ENCODE measurements around the gene BMP2K.

BMP2K gene

GRCh38 chr4:78797777-78798284, 21.7 kb downstream of the BMP2K start:
- no peak for TF ChIP-seq CTCF (IDR thresholded peaks at IDR 0.05; ENCODE audit: low read depth, low read length)
- in situ Hi-C loops (cut with HindIII; ENCODE audit: low sequenced_read_pairs): no loop called here
- no peak for DNase-seq (ENCODE audit: low read depth, low spot score)
- H3K4me3 ChIP-seq (ENCODE audit: low read depth, low read length): no peak overlapping the region

GRCh38 chr4:78799551-78800495, 23.7 kb downstream of the BMP2K start:
- DNase-seq (ENCODE audit: low read depth, low spot score): no peak
- no peak overlapping the region for H3K4me3 ChIP-seq (ENCODE audit: low read depth, low read length)
- in situ Hi-C loops (cut with HindIII; ENCODE audit: low sequenced_read_pairs): no loop called here
- TF ChIP-seq CTCF (IDR thresholded peaks at IDR 0.05; ENCODE audit: low read depth, low read length): no peak

- H3K4me3 ChIP-seq (ENCODE audit: low read depth, low read length): no peak overlapping the region
- TF ChIP-seq CTCF (IDR thresholded peaks at IDR 0.05; ENCODE audit: low read depth, low read length): no peak
- no peak for DNase-seq (ENCODE audit: low read depth, low spot score)
- in situ Hi-C loops (cut with HindIII; ENCODE audit: low sequenced_read_pairs): no loop called here
These were observed 24.8 kb downstream of the BMP2K start for GRCh38 chr4:78800965-78801364.

GRCh38 chr4:78803983-78804382, 27.8 kb downstream of the BMP2K start:
- no peak overlapping the region for H3K4me3 ChIP-seq (ENCODE audit: low read depth, low read length)
- TF ChIP-seq CTCF (IDR thresholded peaks at IDR 0.05; ENCODE audit: low read depth, low read length): no peak
- no peak for DNase-seq (ENCODE audit: low read depth, low spot score)
- in situ Hi-C loops (cut with HindIII; ENCODE audit: low sequenced_read_pairs): no loop called here

GRCh38 chr4:78806943-78807460, 30.9 kb downstream of the BMP2K start:
- H3K4me3 ChIP-seq (ENCODE audit: low read depth, low read length): no peak overlapping the region
- in situ Hi-C loops (cut with HindIII; ENCODE audit: low sequenced_read_pairs): no loop called here
- TF ChIP-seq CTCF (IDR thresholded peaks at IDR 0.05; ENCODE audit: low read depth, low read length): no peak
- no peak for DNase-seq (ENCODE audit: low read depth, low spot score)

GRCh38 chr4:78809295-78809694, 33.1 kb downstream of the BMP2K start:
- H3K4me3 ChIP-seq (ENCODE audit: low read depth, low read length): no peak overlapping the region
- no peak for TF ChIP-seq CTCF (IDR thresholded peaks at IDR 0.05; ENCODE audit: low read depth, low read length)
- DNase-seq (ENCODE audit: low read depth, low spot score): no peak
- in situ Hi-C loops (cut with HindIII; ENCODE audit: low sequenced_read_pairs): no loop called here

All from astrocyte of the spinal cord (primary cell).